Measurements from ENCODE around the gene LIN7C. TPM values are rescaled to one million over a fixed set of nuclear protein-coding genes. Genes with fewer than 3 reads are reported as not detected.

LIN7C gene
- total RNA-seq, 1 experiment from 2014 or later: 26.6 TPM

DNA sequence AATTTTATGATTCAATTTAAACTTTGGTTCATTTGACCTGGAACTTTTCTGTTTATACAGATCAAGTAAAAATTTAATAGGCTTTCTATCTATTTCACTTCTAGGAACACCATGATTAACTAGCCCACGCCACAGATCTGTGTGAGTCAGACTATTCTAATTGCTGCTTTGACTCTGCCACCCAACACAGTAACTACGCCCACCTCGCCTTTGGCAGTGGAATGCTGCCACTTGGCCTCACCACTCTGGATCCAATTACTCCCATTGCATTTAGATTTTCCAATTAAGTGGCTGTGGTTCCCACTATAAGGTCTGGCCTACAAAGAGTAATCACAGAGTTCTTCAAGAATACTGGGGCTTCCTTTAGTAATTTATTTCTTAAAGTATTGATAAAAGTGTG, 46.6 kb upstream of the LIN7C start:
- Histone ChIP-seq H3K27ac (ENCODE audit: low read length) (no peak overlapping the region), H3F3A (ENCODE audit: low read length, unreplicated experiment) (no peaks in the 10 kb centered on the region), H3K4me3 (ENCODE audit: low read length) (no peak overlapping the region), H3K4me1 (ENCODE audit: insufficient read depth, low read length) (no peaks in the 10 kb centered on the region), H3K36me3 (ENCODE audit: low read depth, low read length) (no peaks in the 10 kb centered on the region), H2AFZ (ENCODE audit: low read length) (no peak overlapping the region), H3K27me3 (ENCODE audit: low read length) (no peaks in the 10 kb centered on the region), H3K9me3 (ENCODE audit: low read length) (no peaks in the 10 kb centered on the region), H3K4me2 (ENCODE audit: low read length) (no peak overlapping the region), H3K9ac (ENCODE audit: low read length) (no peak overlapping the region), H3K9me2 (replicated peaks; ENCODE audit: low read length) (no peaks in the 10 kb centered on the region), H4K20me1 (ENCODE audit: low read length) (no peaks in the 10 kb centered on the region), H3K79me2 (ENCODE audit: low read length) (no peaks in the 10 kb centered on the region)
- intact Hi-C loops (cut with micrococcal nuclease): no loop called here
- ATAC-seq (no peak), DNase-seq (no peak)
- TF ChIP-seq EZH2 (IDR thresholded peaks at IDR 0.05; ENCODE audit: low read length, unreplicated experiment): no peak
- CTCF ChIA-PET: no interaction called here
- BruUV-seq (replicated peaks): no TSS peak
- POLR2A ChIA-PET (ENCODE audit: unreplicated experiment): no interaction called here

DNA sequence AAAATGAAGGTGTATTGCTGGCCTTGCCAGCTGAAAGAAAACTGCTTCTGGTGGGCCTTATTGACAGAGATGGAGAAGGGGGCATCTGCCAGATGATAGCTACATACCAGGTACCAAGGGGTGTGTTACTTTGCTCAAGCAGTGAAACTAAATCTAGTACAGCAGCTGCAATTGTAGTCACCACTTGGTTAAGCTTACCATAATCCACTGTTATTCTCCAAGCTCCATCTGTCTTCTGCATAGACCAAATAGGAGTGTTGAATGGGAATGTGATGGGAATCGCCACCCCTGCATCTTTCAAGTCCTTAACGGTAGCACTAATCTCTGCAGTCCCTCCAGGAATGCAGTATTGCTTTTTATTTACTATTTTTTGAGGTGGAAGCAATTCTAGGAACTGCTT, 45.8 kb upstream of the LIN7C start:
- ChIA-PET CTCF (no interaction called here), POLR2A (ENCODE audit: unreplicated experiment) (no interaction called here)
- H2AFZ ChIP-seq (ENCODE audit: low read length): no peak overlapping the region
- no peaks in the 10 kb centered on the region for H3K79me2 ChIP-seq (ENCODE audit: low read length)
- ATAC-seq (no peak), DNase-seq (no peak)
- H3K27me3 ChIP-seq (ENCODE audit: low read length): no peaks in the 10 kb centered on the region
- H4K20me1 ChIP-seq (ENCODE audit: low read length): no peaks in the 10 kb centered on the region
- TF ChIP-seq, protein P1, sequence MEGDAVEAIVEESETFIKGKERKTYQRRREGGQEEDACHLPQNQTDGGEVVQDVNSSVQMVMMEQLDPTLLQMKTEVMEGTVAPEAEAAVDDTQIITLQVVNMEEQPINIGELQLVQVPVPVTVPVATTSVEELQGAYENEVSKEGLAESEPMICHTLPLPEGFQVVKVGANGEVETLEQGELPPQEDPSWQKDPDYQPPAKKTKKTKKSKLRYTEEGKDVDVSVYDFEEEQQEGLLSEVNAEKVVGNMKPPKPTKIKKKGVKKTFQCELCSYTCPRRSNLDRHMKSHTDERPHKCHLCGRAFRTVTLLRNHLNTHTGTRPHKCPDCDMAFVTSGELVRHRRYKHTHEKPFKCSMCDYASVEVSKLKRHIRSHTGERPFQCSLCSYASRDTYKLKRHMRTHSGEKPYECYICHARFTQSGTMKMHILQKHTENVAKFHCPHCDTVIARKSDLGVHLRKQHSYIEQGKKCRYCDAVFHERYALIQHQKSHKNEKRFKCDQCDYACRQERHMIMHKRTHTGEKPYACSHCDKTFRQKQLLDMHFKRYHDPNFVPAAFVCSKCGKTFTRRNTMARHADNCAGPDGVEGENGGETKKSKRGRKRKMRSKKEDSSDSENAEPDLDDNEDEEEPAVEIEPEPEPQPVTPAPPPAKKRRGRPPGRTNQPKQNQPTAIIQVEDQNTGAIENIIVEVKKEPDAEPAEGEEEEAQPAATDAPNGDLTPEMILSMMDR (conservative IDR thresholded peaks at IDR 0.05; ENCODE audit: low read depth, low read length): no peak
- TF ChIP-seq EZH2phosphoT487 (IDR thresholded peaks at IDR 0.05; ENCODE audit: borderline replicate concordance, low read length) (no peak), EZH2 (IDR thresholded peaks at IDR 0.05; ENCODE audit: low read length, unreplicated experiment) (no peak)
- no peaks in the 10 kb centered on the region for H3K36me3 ChIP-seq (ENCODE audit: low read depth, low read length)
- no peak overlapping the region for H3K4me2 ChIP-seq (ENCODE audit: low read length)
- no peak overlapping the region for H3K27ac ChIP-seq (ENCODE audit: low read length)
- intact Hi-C loops (cut with micrococcal nuclease): no loop called here
- H3K4me3 ChIP-seq (ENCODE audit: low read length): no peak overlapping the region
- no peaks in the 10 kb centered on the region for H3K9me3 ChIP-seq (ENCODE audit: low read length)
- no peaks in the 10 kb centered on the region for H3K9me2 ChIP-seq (replicated peaks; ENCODE audit: low read length)
- BruUV-seq (replicated peaks): no TSS peak
- no peaks in the 10 kb centered on the region for H3F3A ChIP-seq (ENCODE audit: low read length, unreplicated experiment)
- H3K4me1 ChIP-seq (ENCODE audit: insufficient read depth, low read length): no peaks in the 10 kb centered on the region
- H3K9ac ChIP-seq (ENCODE audit: low read length): no peak overlapping the region

DNA sequence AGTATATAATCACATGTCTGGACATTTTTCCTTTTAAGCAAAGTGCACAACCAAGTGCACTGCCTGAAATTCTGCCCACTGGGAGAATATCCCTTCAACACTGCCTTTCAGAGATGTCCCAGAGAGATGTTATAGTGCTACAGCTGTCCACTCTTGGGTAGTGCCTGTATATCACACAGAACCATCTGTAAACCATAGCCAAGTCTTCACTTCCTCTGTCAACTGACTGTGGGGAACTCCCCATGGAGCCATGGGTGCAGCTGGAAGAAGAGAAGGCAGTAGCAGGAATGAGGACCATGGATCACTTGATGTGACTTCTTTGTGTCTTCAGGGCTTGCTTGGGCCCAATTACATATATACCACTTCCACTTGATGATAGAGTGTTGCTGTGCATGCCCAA, 44.6 kb upstream of the LIN7C start:
- H4K20me1 ChIP-seq (ENCODE audit: low read length): no peaks in the 10 kb centered on the region
- no peaks in the 10 kb centered on the region for H3K9me3 ChIP-seq (ENCODE audit: low read length)
- DNase-seq (no peak), ATAC-seq (no peak)
- H2AFZ ChIP-seq (ENCODE audit: low read length): no peak overlapping the region
- no peaks in the 10 kb centered on the region for H3K36me3 ChIP-seq (ENCODE audit: low read depth, low read length)
- no TSS peak for BruUV-seq (replicated peaks)
- H3K4me2 ChIP-seq (ENCODE audit: low read length): no peak overlapping the region
- H3K4me1 ChIP-seq (ENCODE audit: insufficient read depth, low read length): no peaks in the 10 kb centered on the region
- no peaks in the 10 kb centered on the region for H3K9me2 ChIP-seq (replicated peaks; ENCODE audit: low read length)
- H3K9ac ChIP-seq (ENCODE audit: low read length): no peak overlapping the region
- no peaks in the 10 kb centered on the region for H3K79me2 ChIP-seq (ENCODE audit: low read length)
- H3K4me3 ChIP-seq (ENCODE audit: low read length): no peak overlapping the region
- ChIA-PET CTCF (no interaction called here), POLR2A (ENCODE audit: unreplicated experiment) (no interaction called here)
- no peaks in the 10 kb centered on the region for H3F3A ChIP-seq (ENCODE audit: low read length, unreplicated experiment)
- H3K27me3 ChIP-seq (ENCODE audit: low read length): no peaks in the 10 kb centered on the region
- intact Hi-C loops (cut with micrococcal nuclease): no loop called here
- H3K27ac ChIP-seq (ENCODE audit: low read length): no peak overlapping the region
- TF ChIP-seq, protein P1 (conservative IDR thresholded peaks at IDR 0.05; ENCODE audit: low read depth, low read length): no peak
- TF ChIP-seq EZH2 (IDR thresholded peaks at IDR 0.05; ENCODE audit: low read length, unreplicated experiment) (no peak), EZH2phosphoT487 (IDR thresholded peaks at IDR 0.05; ENCODE audit: borderline replicate concordance, low read length) (no peak)
